ENCODE results near the gene TMEM156.

TMEM156 gene

DNA sequence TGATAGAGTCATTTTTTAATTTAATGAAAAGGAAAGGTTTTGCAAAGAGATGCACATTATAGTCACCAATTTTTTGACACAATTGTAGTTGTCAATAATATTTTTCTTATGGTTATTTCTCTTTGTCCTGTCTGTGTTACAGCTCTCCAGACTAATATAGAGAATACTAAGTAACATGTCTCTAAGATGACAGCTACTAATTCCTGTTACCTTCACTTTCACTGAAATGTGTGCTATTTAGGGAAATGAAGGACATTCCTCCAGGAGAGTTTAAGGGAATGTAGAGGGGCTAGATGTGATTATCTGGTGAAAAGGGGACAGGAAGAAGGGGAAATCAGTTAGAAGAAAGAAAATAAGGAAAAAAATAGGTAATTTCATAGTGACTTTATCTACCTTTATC, 31.2 kb upstream of the TMEM156 start:
- POLR2A ChIA-PET (ENCODE audit: low non-redundant PET), result no interaction called here
- CTCF ChIA-PET, result interaction anchor here (0.7 kb wide), 1 partner anchor 172 kb away, joined by 3 read pairs; no protein-coding TSS in a partner anchor
- H3K27ac ChIP-seq, result no peak overlapping the region

DNA sequence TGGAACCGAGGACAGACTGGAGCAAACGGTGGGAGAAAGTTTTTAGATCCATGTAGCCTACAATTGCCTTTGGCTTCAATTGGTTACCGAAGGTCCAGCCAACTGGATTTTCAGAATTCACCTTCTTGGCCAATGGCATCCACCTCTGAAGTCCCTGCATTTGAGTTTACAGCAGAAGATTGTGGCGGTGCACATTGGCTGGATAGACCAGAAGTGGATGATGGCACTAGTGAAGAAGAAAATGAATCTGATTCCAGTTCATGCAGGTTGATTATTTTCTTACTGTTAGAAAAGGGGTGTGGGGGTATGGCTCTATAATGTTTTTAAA, 30.5 kb upstream of the TMEM156 start:
- ChIA-PET POLR2A (ENCODE audit: low non-redundant PET) (no interaction called here), CTCF (no interaction called here)

More for the DNA sequence above, 31.2 kb upstream of the TMEM156 start:
- TF ChIP-seq, protein P1, sequence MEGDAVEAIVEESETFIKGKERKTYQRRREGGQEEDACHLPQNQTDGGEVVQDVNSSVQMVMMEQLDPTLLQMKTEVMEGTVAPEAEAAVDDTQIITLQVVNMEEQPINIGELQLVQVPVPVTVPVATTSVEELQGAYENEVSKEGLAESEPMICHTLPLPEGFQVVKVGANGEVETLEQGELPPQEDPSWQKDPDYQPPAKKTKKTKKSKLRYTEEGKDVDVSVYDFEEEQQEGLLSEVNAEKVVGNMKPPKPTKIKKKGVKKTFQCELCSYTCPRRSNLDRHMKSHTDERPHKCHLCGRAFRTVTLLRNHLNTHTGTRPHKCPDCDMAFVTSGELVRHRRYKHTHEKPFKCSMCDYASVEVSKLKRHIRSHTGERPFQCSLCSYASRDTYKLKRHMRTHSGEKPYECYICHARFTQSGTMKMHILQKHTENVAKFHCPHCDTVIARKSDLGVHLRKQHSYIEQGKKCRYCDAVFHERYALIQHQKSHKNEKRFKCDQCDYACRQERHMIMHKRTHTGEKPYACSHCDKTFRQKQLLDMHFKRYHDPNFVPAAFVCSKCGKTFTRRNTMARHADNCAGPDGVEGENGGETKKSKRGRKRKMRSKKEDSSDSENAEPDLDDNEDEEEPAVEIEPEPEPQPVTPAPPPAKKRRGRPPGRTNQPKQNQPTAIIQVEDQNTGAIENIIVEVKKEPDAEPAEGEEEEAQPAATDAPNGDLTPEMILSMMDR (conservative IDR thresholded peaks at IDR 0.05; ENCODE audit: low read depth), result no peak
- no peak for DNase-seq (ENCODE audit: low spot score)

DNA sequence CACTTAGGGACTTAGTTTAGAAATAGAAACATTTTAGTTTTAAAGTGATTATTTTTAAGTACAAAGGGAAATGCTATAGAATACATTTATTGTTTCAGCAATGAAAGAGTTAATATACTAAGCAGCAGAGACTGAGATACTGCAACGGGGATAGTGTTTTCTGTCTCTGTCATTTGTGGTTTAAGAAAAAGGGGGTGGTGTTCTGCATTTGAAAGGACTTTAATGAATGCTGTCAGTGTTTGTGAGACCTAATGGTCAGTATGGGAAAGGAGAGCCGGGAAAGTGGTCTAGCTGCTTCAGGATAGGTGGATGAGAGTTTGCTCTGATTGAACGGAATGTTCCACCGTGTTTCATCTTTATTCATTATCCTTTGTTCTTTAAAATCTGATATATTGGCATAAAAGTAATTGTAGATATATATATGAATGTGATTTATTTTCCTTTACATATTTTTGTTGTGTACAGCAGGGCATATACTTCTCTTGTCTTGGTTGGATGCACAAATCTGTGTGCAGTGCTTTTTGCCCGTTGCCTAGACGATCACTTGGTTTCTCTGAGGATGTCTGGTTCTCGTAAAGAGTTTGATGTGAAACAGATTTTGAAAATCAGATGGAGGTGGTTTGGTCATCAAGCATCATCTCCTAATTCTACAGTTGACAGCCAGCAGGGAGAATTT, 30.0 kb upstream of the TMEM156 start, which contains the start of gene KLHL5:
KLHL5 (plus strand) TSS at position 139 of the 676 bp plus-strand sequence; CDS start at position 560, 421 bp downstream.
- DNase-seq (ENCODE audit: low spot score), result no peak
- TF ChIP-seq, protein P1 (conservative IDR thresholded peaks at IDR 0.05; ENCODE audit: low read depth), result no peak
- ChIA-PET POLR2A (ENCODE audit: low non-redundant PET) (no interaction called here), CTCF (no interaction called here)
- H3K27ac ChIP-seq, result no peak within 1 kb of the TSS

More for the DNA sequence above, 30.5 kb upstream of the TMEM156 start:
- DNase-seq (ENCODE audit: low spot score), result no peak
- TF ChIP-seq, protein P1 (conservative IDR thresholded peaks at IDR 0.05; ENCODE audit: low read depth), result no peak
- H3K27ac ChIP-seq, result no peak overlapping the region

DNA sequence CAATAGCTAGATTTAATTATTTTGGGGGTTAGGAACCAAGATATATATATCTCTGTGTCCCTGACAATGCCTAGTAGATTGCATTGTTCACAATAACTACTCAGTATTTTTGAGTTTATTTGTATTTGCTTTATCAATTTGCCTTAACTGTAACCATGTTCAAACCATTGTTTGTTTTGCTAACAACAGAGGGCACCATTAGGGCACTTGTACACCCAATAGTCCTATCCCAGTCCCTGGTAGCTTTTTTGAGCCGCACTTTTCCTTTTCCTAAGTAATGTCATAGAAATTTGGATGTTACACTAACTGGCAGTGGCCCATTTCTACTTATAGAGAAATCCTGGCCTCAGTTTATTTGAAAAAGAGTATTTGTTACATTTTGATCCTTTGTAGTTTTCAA, 29.2 kb upstream of the TMEM156 start:
- ChIA-PET POLR2A (ENCODE audit: low non-redundant PET) (no interaction called here), CTCF (no interaction called here)
- DNase-seq (ENCODE audit: low spot score), result no peak
- TF ChIP-seq, protein P1 (conservative IDR thresholded peaks at IDR 0.05; ENCODE audit: low read depth), result no peak
- no peak overlapping the region for H3K27ac ChIP-seq

DNA sequence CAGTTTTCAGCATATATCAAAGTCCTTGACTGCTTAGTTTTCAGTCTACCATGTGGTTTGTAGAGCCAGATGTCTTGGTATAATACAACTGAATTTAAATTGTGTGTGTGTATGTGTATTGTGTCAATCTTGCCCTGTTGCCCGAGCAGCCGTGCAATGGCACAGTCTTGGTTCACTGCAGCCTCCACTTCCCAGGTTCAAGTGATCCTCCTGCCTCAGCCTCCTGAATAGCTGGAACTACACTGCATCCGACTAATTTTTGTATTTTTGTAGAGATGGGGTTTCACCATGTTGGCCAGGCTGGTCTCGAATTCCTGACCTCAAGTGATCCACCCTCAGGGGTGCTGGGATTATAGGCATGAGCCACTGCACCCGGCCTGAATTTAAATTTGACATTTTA, 23.8 kb upstream of the TMEM156 start:
- TF ChIP-seq, protein P1 (conservative IDR thresholded peaks at IDR 0.05; ENCODE audit: low read depth), result no peak
- no peak for DNase-seq (ENCODE audit: low spot score)
- H3K27ac ChIP-seq, result no peak overlapping the region
- ChIA-PET CTCF (no interaction called here), POLR2A (ENCODE audit: low non-redundant PET) (no interaction called here)

DNA sequence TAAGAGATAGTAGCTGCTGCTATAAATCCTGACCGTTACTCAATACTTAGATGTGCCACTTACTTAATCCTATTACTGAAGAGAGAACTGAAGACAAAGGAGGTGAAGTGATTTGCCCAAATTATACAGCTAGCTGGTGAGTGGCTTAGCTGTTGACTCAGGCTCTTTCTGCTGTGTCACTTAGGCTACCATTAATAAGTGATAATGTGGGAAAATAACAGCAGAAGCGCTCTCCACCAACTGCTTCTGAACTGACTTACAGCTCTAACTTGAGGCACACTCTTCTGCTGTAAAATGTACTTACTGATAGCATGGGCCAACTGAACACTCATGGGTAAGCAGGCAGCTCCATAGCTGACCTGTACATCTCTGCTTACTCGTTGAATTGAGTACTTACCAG, 22.3 kb upstream of the TMEM156 start:
- TF ChIP-seq, protein P1 (conservative IDR thresholded peaks at IDR 0.05; ENCODE audit: low read depth), result no peak
- ChIA-PET POLR2A (ENCODE audit: low non-redundant PET) (no interaction called here), CTCF (no interaction called here)
- DNase-seq (ENCODE audit: low spot score), result no peak
- no peak overlapping the region for H3K27ac ChIP-seq
